GM18508 (cell line): ENCODE measurements around the gene S100A2.

Experiments
- ATAC-seq: cut with Tn5 transposase; IDR thresholded peaks from one replicate; pipeline ENCODE4 v1.9.1; 2021; ENCODE audit warnings: moderate number of reproducible peaks; ENCODE audit not compliant: insufficient read depth, unreplicated experiment

S100A2 gene

GRCh38 chr1:153513666-153514065, 52.0 kb downstream of the S100A2 start:
- no peak for ATAC-seq

- no peak for ATAC-seq
Measured at GRCh38 chr1:153513023-153513422, 52.6 kb downstream of the S100A2 start.
